HCT116 (cell line): ENCODE measurements around the gene HRC.

Source experiments
- POLR2AphosphoS5 ChIP-seq: IDR thresholded peaks from 2 replicates; pipeline ENCODE4 v1.6.1; 2011; ENCODE audit warnings: mild to moderate bottlenecking, low read depth, low read length, moderate library complexity
- SIN3A ChIP-seq: IDR thresholded peaks from 2 replicates; pipeline ENCODE4 v1.6.1; 2012; ENCODE audit warnings: low read depth
- YY1 ChIP-seq: IDR thresholded peaks from 2 replicates; pipeline ENCODE4 v1.6.1; 2011; ENCODE audit warnings: low read length, low read depth, moderate library complexity, mild to moderate bottlenecking; ENCODE audit not compliant: insufficient replicate concordance; ENCODE audit errors: extremely low read depth
- TF ChIP-seq, protein P1 (sequence below), 3 experiments: fragments of 200-600 bp in 1 of 3; sonication (generic) in 1 of 3; IDR thresholded peaks in 2 of 3; conservative IDR thresholded peaks in 1 of 3; 2 replicates each; pipeline ENCODE4 v1.5.1; 2012 to 2017; ENCODE audit warnings: low read depth in 2 of 3, low read length in 2 of 3, antibody characterized with exemption in 1 of 3, borderline replicate concordance in 1 of 3, control low read depth in 1 of 3, mild to moderate bottlenecking in 1 of 3, mixed read lengths in 1 of 3, mixed run types in 1 of 3, moderate library complexity in 1 of 3; ENCODE audit not compliant: insufficient read depth in 1 of 3

DNA sequence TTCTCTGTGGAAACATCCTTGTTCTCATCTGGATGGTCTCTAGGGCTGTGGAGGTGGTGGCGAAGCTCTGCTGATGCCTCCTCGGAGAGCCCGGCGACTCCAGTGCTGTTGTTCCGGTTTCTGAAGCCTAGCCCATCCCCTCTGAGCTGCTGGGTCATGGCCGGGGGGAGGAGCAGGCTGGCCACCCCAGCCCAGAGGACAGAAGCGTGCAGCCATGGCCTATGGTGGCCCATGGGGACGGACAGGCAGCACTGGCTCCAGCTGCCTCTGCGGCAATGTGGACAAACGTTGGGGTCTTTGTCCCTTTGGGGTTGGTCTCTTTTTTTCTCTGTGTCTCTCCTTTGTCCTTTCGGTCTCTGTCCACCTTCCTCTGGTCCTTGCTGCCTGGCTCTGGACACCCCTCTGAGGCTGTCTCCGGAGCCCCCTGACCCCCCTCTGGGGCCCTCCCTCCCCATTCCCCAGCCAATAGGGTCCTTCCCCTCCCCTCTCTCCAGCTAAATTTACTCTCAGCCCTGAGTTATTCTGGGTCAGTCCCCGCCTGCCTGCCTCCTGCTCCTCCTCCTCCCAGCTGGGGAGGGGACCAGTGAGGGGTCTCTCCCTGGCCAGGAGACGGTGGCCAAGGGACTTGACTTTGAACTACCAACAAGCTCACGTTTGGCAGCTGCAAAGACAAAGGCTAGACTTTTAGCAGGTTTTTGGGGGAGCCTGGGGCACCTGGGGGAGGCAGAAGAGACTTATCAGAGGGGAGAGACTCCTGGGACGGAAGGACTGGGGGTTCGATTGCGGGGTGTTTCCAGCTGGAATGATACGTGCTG, at the start of gene HRC:
- TF ChIP-seq, protein P1, sequence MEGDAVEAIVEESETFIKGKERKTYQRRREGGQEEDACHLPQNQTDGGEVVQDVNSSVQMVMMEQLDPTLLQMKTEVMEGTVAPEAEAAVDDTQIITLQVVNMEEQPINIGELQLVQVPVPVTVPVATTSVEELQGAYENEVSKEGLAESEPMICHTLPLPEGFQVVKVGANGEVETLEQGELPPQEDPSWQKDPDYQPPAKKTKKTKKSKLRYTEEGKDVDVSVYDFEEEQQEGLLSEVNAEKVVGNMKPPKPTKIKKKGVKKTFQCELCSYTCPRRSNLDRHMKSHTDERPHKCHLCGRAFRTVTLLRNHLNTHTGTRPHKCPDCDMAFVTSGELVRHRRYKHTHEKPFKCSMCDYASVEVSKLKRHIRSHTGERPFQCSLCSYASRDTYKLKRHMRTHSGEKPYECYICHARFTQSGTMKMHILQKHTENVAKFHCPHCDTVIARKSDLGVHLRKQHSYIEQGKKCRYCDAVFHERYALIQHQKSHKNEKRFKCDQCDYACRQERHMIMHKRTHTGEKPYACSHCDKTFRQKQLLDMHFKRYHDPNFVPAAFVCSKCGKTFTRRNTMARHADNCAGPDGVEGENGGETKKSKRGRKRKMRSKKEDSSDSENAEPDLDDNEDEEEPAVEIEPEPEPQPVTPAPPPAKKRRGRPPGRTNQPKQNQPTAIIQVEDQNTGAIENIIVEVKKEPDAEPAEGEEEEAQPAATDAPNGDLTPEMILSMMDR (IDR thresholded peaks at IDR 0.05 in 2 of 3, conservative IDR thresholded peaks at IDR 0.05 in 1 of 3; ENCODE audit: borderline replicate concordance in 1 of 3, insufficient read depth in 1 of 3, low read depth in 2 of 3, low read length in 2 of 3): no peak
- TF ChIP-seq SIN3A: no peak
- no peak for TF ChIP-seq POLR2AphosphoS5
- no peak for TF ChIP-seq YY1
